ENCODE data around the gene SLC35G6.
"Not testable (repeated sequence)": the region's sequence is repeated elsewhere in the genome, so short reads cannot be mapped to it uniquely, and the experiment has no call there.

- TF ChIP-seq CTCF, POLR2A (IDR thresholded peaks at IDR 0.05): not testable (repeated sequence)
Measured at GRCh38 chr17:7469843-7470242, 11.4 kb upstream of the SLC35G6 start.
